NT2/D1 (cell line): ENCODE data around the gene RIMS4.

Experiments
- DNase-seq: peaks from one replicate; pipeline ENCODE4 v3.0.0-alpha.2; 2011; ENCODE audit warnings: low read depth, low spot score
- H3K27me3 ChIP-seq: 2 replicates; pipeline ENCODE4 v1.6.0; 2011; ENCODE audit warnings: mild to moderate bottlenecking; ENCODE audit not compliant: insufficient read length, insufficient read depth
- H3K36me3 ChIP-seq: 2 replicates; pipeline ENCODE4 v1.6.1; 2011; ENCODE audit warnings: mild to moderate bottlenecking, low read length, mixed read lengths; ENCODE audit not compliant: insufficient read depth, insufficient read length
- H3K4me1 ChIP-seq: 2 replicates; pipeline ENCODE4 v1.5.1; 2011; ENCODE audit not compliant: insufficient read depth, insufficient read length
- H3K4me3 ChIP-seq: 2 replicates; pipeline ENCODE4 v1.5.1; 2011; ENCODE audit warnings: low read depth; ENCODE audit not compliant: insufficient read length
- H3K9ac ChIP-seq: 2 replicates; pipeline ENCODE4 v1.6.0; 2011; ENCODE audit warnings: low read depth; ENCODE audit not compliant: insufficient read length
- H3K9me3 ChIP-seq: 2 replicates; pipeline ENCODE4 v1.5.1; 2011; ENCODE audit warnings: mild to moderate bottlenecking, low read length; ENCODE audit not compliant: insufficient read depth
- SUZ12 ChIP-seq: IDR thresholded peaks from 2 replicates; pipeline ENCODE4 v1.6.1; 2011; ENCODE audit not compliant: insufficient read length, insufficient read depth; ENCODE audit errors: extremely low read depth
- YY1 ChIP-seq: IDR thresholded peaks from 2 replicates; pipeline ENCODE4 v1.6.1; 2011; ENCODE audit not compliant: insufficient read length, insufficient read depth
- ZNF274 ChIP-seq: IDR thresholded peaks from 2 replicates; pipeline ENCODE4 v1.6.1; 2011; ENCODE audit warnings: mild to moderate bottlenecking, low read depth, low read length

Gene RIMS4

DNA sequence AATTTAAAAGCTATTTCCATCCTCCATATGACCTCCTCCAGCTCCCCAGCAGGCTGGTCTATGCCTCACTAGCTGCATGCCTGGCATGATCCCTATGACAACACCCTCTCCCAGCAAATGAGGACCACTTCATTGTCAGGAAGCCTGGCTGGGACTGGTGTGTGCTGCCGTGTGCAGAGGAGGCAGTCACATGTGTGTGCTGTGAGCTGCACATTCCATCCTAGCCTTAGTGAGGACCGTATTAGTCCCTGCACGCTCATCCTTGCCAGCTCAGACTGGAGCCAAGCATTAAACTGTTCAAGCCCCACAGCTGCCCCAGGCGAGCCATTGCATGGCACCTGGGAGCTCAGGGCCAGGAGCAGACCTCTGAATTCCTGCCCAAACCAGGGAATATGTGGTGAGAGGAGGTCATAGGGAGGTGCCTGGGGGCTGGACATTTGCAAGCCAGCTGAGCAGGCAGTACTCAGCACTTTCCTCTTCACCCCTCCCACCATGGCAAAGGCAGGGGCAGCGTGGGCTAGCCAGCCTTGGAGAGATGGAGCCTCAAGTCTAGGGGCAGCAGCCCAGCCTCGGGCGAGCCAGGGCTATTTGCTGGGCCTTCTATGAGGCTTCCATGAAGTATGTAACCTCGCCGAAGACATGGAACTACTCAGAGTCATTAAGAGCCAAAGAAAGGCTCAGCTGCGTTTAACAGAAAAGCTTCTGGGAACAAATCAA, 103.9 kb downstream of the RIMS4 start:
- no peak for DNase-seq
- H3K4me3 ChIP-seq: no peak overlapping the region
- TF ChIP-seq YY1 (no peak), SUZ12 (no peak), ZNF274 (no peak)
- H3K4me1 ChIP-seq: peaks cover 12% of the 10 kb centered on the region
- H3K36me3 ChIP-seq: no peaks in the 10 kb centered on the region
- H3K9ac ChIP-seq: no peak overlapping the region
- H3K27me3 ChIP-seq: peaks cover 1% of the 10 kb centered on the region
- no peaks in the 10 kb centered on the region for H3K9me3 ChIP-seq

DNA sequence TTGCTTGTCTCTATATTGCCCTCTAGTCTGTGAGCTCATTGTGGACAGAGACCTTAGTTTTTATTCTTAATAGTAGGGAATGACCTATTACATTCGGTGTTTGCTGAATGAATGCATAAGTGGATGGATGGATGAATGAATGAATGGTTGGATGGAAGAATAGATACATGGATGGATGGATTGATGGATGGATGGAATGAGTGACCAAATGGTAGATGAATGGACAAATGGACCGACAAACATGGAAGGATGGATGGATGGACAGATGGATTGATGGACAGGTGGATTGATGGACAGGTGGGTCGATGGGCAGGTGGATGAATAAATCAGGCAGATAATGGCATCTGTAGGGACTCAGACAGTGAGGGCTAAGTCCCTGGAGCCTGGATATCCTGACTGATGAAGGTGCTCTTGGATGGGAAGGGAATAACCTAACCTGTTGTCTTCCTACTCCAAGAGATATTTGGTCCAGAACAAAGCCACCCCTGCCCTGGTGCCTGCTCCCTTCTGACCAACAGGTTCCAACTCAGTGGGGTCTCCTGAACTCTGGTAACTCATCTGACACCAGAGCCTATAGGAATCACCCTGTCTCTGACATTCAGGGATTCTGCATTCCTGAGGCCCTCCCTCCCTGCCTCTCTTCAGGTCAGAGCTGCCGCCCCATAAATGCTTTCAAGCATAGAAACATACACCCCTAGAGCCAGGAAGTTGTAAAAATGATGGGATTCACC, 104.8 kb downstream of the RIMS4 start:
- no peaks in the 10 kb centered on the region for H3K9me3 ChIP-seq
- DNase-seq: no peak
- H3K4me1 ChIP-seq: peaks cover 19% of the 10 kb centered on the region
- H3K4me3 ChIP-seq: no peak overlapping the region
- H3K27me3 ChIP-seq: no peaks in the 10 kb centered on the region
- H3K9ac ChIP-seq: no peak overlapping the region
- H3K36me3 ChIP-seq: no peaks in the 10 kb centered on the region
- TF ChIP-seq ZNF274: no peak
- TF ChIP-seq SUZ12: no peak
- no peak for TF ChIP-seq YY1

DNA sequence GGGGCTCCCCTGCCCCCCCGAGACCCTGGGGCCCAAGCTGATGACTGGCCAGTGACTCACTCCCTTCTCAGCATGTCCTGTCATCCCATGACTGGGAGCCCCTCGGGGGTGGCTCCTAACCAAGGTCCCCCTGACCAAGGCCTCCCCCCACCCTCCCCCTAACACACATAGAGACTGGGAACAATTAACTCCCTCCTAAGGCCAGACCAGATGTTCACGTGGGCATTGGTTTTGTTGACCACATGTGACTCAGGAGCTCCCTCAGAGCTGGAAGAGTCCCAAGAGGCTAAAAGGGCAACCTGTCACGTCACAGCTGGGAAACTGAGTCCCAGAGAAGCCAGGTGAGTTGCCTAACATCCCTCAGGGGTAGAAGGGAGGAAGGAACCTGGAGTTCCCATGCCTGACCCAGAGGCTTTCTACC, 105.8 kb downstream of the RIMS4 start:
- no peaks in the 10 kb centered on the region for H3K9me3 ChIP-seq
- no peaks in the 10 kb centered on the region for H3K27me3 ChIP-seq
- peaks cover 22% of the 10 kb centered on the region for H3K4me1 ChIP-seq
- no peaks in the 10 kb centered on the region for H3K36me3 ChIP-seq
- no peak for DNase-seq
- no peak overlapping the region for H3K4me3 ChIP-seq
- TF ChIP-seq ZNF274 (no peak), YY1 (no peak), SUZ12 (no peak)
- H3K9ac ChIP-seq: no peak overlapping the region

DNA sequence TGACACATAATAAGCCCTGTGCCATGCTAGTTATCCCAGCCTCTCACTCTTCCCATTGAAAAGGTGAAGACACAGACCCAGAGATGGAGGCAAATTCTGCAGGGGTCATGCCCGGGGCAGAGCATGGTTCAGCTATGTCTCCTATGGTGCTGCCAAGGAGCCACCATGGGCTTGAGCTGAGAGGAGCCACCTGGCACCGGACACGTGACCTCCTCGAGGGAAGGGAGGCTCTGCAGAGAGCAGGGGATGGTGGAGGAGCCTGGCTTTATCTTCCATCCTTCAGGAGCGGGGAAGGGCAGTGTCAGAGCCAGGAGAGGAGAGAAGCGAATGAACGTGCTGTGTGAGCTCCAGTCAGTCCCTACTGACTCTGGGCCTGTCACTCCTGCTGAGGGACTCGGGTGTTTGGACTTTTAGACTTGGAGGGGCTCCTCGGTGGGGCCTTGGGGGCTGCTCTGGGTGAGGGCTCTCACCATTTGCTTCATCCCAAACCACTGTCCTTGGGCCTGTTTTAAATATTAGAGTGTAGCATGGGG, 106.3 kb downstream of the RIMS4 start:
- TF ChIP-seq SUZ12 (no peak), ZNF274 (no peak), YY1 (no peak)
- no peak overlapping the region for H3K4me3 ChIP-seq
- H3K36me3 ChIP-seq: no peaks in the 10 kb centered on the region
- H3K4me1 ChIP-seq: peaks cover 22% of the 10 kb centered on the region
- no peaks in the 10 kb centered on the region for H3K9me3 ChIP-seq
- no peaks in the 10 kb centered on the region for H3K27me3 ChIP-seq
- H3K9ac ChIP-seq: no peak overlapping the region
- DNase-seq: no peak

DNA sequence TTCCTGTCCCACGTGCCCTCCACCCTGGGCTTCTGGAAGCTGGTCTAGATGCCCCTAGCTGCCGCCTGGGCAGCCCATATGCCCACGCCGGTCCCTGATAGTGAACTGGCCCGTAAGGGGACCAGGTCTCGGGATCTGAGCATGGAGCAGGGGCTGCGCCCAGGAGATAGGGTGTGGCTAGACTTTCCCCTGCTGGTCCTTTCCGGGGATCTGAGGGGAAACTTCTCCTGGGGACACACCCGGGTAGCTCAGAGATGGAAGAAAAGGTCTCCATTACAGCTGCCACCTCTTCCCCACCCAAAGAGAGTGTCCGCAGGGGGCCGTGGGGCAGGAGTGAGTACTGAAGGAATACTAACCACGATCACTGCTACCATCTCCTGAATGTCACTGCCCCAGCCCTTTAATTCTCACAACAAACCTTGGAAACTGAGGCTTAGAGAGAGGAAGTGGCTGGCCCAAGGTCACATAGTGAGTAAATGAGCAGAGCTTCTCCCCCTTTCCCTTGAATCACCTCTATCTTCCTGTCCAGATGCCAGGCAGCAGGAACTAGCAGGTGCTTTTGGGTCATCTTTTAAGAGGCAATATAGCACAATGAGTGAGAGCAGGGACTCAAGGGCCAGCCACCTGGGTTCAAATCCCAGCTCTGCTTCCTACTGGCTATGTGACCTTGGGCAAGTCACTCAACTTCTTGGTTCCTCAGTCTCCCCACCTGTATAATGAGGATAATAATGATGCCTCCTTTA, 107.0 kb downstream of the RIMS4 start:
- H3K4me1 ChIP-seq: peaks cover 25% of the 10 kb centered on the region
- H3K9me3 ChIP-seq: no peaks in the 10 kb centered on the region
- TF ChIP-seq YY1 (no peak), SUZ12 (no peak), ZNF274 (no peak)

DNA sequence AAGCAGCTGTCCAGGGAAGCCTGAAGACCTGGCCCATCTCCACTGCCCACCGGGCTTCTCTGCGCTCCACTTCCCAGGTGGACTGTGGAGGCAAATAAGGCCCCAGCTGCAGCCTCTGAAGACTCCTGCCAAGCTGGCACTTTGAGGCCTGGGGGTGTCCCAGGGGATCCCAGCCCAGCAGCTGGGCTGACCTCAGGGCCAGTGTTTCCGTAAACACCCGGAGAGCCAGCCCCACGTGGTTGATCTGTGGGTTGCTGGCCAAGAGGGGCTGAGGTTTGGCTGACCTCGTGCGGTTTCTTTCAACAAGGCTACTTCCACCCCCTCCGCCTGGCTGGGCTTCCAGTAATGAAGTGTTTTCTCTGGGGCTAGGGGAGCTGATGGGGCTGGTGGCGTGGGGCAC, 107.6 kb downstream of the RIMS4 start:
- Histone ChIP-seq H3K4me1 (peaks cover 25% of the 10 kb centered on the region), H3K4me3 (no peak overlapping the region), H3K27me3 (no peaks in the 10 kb centered on the region), H3K9me3 (no peaks in the 10 kb centered on the region), H3K36me3 (no peaks in the 10 kb centered on the region), H3K9ac (no peak overlapping the region)
- no peak for DNase-seq
- TF ChIP-seq ZNF274 (no peak), SUZ12 (no peak), YY1 (no peak)

More for the DNA sequence above, 107.0 kb downstream of the RIMS4 start:
- no peaks in the 10 kb centered on the region for H3K27me3 ChIP-seq
- no peak for DNase-seq
- no peaks in the 10 kb centered on the region for H3K36me3 ChIP-seq
- H3K4me3 ChIP-seq: no peak overlapping the region
- no peak overlapping the region for H3K9ac ChIP-seq
